GM19240 (cell line): ENCODE measurements around the gene CCDC92B.
"Not testable (repeated sequence)": the region's sequence is repeated elsewhere in the genome, so short reads cannot be mapped to it uniquely, and the experiment has no call there.

Source experiments
- DNase-seq: peaks from one replicate; pipeline ENCODE4 v3.0.0; 2011; ENCODE audit warnings: low spot score; ENCODE audit not compliant: insufficient read length

CCDC92B gene

GRCh38 chr17:2703606-2704005, 45.8 kb downstream of the CCDC92B start:
- no peak for DNase-seq

- no peak for DNase-seq
These were observed 46.3 kb downstream of the CCDC92B start for GRCh38 chr17:2703181-2703580.

- no peak for DNase-seq
These were observed 47.3 kb downstream of the CCDC92B start for GRCh38 chr17:2701996-2702741.

DNA sequence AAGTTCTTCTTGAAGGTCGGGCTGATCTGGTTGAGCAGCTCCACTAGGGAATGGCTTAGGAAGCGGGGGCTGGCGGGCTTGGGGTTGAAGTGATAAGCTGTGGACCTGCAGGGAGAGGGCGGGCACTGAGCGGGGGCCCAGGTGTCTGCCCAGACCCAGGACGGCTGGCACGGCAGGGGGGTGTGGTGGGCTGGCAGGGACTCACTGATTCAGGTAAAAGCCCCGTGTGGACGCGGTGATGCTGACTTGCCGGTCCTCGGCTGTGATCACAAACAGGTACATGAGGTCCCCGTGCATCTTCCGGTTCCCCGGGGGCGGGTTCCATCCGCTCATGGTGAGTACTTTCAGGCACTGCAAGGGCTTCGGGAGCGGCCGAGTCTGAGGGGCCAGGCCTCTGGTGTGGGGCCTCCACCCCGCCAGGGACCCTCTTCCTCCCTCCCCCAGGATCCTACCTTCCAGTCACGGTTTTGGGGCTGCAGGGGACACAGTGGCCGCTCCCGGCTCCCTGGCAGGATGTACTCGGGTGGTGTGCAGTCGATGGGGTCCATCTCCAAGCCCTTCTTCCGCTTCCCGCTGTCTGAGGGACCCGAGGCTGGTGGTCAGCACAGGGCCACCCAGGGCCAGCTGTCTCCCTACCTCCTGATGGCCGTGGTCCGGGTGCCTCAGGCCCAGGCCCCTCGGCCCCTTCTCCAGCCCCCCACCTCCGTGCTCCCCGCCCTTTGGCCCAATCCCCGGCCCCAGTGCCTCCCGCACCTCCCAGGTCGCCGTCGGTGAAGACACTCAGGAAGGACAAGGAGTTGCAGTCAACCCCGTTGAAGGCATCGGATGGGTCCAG, 48.1 kb downstream of the CCDC92B start:
- DNase-seq: no peak

- no peak for DNase-seq
These were observed 48.8 kb downstream of the CCDC92B start for GRCh38 chr17:2700491-2701141.

- no peak for DNase-seq
These were observed 49.4 kb downstream of the CCDC92B start for GRCh38 chr17:2700030-2700490.

- DNase-seq: not testable (repeated sequence)
These were observed 50.1 kb downstream of the CCDC92B start for GRCh38 chr17:2699216-2699805.

DNA sequence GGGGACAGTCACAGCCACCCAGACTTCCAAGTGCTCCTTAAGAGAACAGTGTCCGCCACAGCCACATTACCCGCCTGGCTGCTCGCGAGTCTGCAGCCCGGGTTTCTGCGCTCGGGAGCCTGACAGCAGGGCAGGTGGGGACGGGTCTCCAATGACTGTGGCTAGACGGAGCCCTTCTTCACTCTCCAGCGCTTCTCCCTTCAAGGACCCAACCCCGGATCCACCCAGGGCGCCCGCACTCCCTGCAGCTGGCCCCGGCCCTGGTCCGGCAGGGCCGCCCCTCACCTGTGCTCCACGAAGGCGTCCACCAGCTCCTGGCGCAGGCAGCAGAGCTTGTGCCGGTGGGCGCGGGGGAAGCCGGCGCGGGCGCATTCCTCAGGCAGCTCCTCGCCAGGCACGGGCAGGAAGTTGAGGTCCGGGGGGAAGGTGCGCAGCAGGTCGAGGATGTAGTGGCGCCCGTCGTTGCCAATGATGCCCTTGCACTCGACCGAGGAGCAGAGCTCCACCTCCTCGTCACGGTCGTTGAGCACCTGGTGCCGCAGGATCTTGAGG, 51.8 kb downstream of the CCDC92B start:
- peak; percentile 1 for DNase-seq

DNA sequence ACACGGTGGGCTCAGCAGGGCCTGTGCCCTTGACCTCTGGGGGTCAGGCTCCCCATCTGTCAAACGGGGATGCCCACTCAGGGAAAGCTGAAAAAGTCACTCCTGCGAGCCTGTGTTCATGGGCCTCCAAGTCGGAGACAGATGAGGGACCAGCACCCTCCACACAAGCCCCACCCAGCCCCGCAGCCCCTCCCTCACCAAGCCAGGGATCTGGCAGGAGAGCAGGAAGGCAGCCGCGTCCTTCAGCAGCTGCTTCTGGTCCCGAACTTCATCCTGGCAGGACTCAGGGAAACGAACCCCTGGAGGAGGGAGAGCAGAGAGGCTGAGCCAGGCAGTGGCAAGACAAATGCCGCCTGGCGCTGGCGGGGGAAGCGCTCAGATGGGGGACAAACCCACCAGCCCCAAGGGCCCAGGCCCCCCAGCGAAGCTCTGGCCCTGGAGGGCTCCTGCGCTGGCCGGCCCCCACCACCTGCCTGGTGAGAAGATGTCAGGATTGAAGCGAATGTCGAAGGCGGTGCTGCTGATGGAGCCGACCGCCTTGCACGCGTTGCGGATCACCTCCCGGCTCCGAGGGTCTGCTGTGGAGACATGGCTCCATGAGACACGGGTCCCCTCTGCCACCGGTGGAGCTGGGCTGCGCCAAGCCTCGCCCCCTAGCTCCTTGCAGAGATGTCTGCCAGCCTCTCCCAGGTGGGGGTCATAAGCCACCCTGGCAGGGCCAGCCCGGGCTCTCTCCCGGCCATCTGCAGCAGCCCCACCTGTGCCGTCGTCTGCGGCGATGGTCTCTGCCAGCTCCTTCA, 53.3 kb downstream of the CCDC92B start:
- DNase-seq: no peak

GRCh38 chr17:2695243-2695960, 54.0 kb downstream of the CCDC92B start:
- DNase-seq: no peak

DNA sequence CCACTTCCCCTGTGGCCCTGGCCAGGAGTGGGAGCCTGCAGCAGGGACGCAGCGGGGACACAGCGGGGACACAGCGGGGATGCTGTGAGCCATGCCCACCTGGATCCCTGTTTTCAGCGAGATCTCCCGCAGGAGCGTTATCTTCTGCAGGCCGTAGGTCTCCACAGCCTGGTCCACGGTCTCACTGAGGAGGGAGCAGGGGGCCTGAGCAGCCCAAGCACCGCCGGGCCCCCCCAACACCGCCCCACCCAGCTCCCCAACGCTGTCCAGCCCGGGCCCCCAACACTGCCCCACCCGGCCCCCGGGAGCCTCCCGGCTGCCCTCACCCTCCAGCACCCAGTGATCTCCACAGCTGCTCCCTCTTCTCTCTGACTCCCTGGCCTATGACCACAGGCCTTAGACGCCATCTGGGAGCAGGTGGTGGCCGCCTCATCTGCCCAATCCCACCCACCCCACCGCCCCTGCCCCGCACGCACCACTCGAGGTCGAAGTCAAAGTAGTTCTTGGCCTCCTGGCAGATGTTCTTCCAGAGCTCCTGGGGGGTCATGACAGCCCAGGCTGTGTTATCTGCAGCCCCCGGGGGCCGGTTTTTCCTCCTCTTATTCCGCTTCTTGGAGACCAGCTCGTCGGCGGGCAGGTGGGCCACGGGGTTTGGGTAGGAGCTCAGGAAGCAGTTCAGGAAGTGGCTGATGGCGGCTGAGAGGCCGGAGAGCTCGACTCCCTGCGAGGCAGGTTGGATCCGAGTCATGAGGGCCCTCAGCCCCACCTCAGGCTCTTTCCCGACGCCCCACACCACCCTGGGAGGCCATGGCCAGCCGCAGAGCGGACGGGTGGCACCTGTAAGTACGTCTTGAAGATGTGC, 54.8 kb downstream of the CCDC92B start:
- no peak for DNase-seq

- no peak for DNase-seq
These were observed 55.7 kb downstream of the CCDC92B start for GRCh38 chr17:2693561-2694380.

DNA sequence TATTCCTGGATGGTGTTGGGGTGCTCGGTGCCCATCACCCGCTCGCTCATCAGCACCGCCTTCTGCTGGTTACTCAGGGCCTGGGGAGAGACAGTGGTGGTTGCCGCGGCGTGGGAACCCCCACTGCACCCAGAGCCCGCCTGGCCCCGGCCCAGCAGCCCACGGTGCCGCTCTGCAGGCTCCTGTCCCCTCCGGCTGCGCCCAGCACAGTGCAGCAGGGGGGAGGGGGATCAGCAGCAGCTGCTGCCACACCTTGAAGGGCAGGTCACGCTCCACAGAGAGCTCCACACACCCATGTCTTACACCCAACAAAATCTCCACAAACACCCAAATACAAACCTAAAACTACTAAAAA, 56.7 kb downstream of the CCDC92B start:
- DNase-seq: no peak

GRCh38 chr17:2691965-2692780, 57.3 kb downstream of the CCDC92B start:
- DNase-seq: no peak

GRCh38 chr17:2691069-2691871, 58.2 kb downstream of the CCDC92B start:
- DNase-seq: no peak
